Omental fat pad (tissue), 4 donors: ENCODE data around the gene CA4. TPM values are rescaled to one million over a fixed set of nuclear protein-coding genes. Genes with fewer than 3 reads are reported as not detected.

ENCODE experiments used
- ATAC-seq: fragments of 150-250 bp; one replicate; pipeline ENCODE4 v1.9.1; 2016; ENCODE audit warnings: mild to moderate bottlenecking, moderate library complexity; ENCODE audit not compliant: low FRiP score
- DNase-seq: peaks from one replicate; pipeline ENCODE4 v3.0.0-alpha.2; 2019; ENCODE audit warnings: low spot score
- CTCF ChIP-seq, 3 donors: fragments of 450-650 bp; IDR thresholded peaks; one replicate each; pipeline ENCODE4 v1.5.1; 2016 to 2017; ENCODE audit warnings: antibody characterized with exemption in 3 of 3, mild to moderate bottlenecking in 3 of 3, moderate library complexity in 2 of 3
- total RNA-seq, 4 donors: library from RNA; depleted of rRNA; stranded (reverse); fragments of >200 nt; gene quantifications; one replicate each; pipeline ENCODE4 v1.1.0, GENCODE V29; 2016

Gene CA4
- total RNA-seq, 4 donors from 2014 or later: 9.1 to 168 (median 56.6) TPM

- DNase-seq: no peak
- no peak for TF ChIP-seq CTCF (IDR thresholded peaks at IDR 0.05)
- no peak for ATAC-seq
Observed at GRCh38 chr17:60154616-60155426, 5.0 kb downstream of the CA4 start.

- no peak for TF ChIP-seq CTCF (IDR thresholded peaks at IDR 0.05)
- DNase-seq (no peak), ATAC-seq (no peak)
Observed at GRCh38 chr17:60155427-60155814, 5.6 kb downstream of the CA4 start.

GRCh38 chr17:60155815-60156214 is 6.0 kb downstream of the CA4 start:
- DNase-seq (no peak), ATAC-seq (no peak)
- TF ChIP-seq CTCF (IDR thresholded peaks at IDR 0.05): no peak

GRCh38 chr17:60156746-60157145 is 7.0 kb downstream of the CA4 start:
- no peak for ATAC-seq
- DNase-seq: no peak
- no peak for TF ChIP-seq CTCF (IDR thresholded peaks at IDR 0.05)

- DNase-seq (no peak), ATAC-seq (no peak)
- no peak for TF ChIP-seq CTCF (IDR thresholded peaks at IDR 0.05)
Observed at GRCh38 chr17:60157487-60158040, 7.8 kb downstream of the CA4 start.

- TF ChIP-seq CTCF (IDR thresholded peaks at IDR 0.05): no peak
- DNase-seq: no peak
- ATAC-seq: no peak
Observed at GRCh38 chr17:60158751-60159478, 9.1 kb downstream of the CA4 start.
